Activated CD4-positive, alpha-beta T cell treated with anti-CD3 and anti-CD28 coated beads, Interleukin-2, amount 10 ng/mL, durations not matched to agents 24 days and 14 days (primary cell): ENCODE data around the gene MACROH2A1. TPM values are rescaled to one million over a fixed set of nuclear protein-coding genes. Genes with fewer than 3 reads are reported as not detected.
A peak's percentile ranks its signal among the peaks of the same experiment; 100 is the strongest.

Experiments
- DNase-seq: peaks from one replicate; pipeline ENCODE4 v3.0.0; 2022
- H3K27ac Mint-ChIP-seq: one replicate; pipeline ENCODE4 v1.8.0; 2022; ENCODE audit warnings: mild to moderate bottlenecking, mixed read lengths
- H3K27me3 Mint-ChIP-seq: one replicate; pipeline ENCODE4 v1.8.0; 2022; ENCODE audit warnings: mixed read lengths
- H3K36me3 Mint-ChIP-seq: one replicate; pipeline ENCODE4 v1.8.0; 2022; ENCODE audit warnings: low read depth, mild to moderate bottlenecking, mixed read lengths
- H3K4me1 Mint-ChIP-seq: one replicate; pipeline ENCODE4 v1.8.0; 2021; ENCODE audit warnings: mixed read lengths
- H3K4me3 Mint-ChIP-seq: one replicate; pipeline ENCODE4 v1.8.0; 2022; ENCODE audit warnings: mild to moderate bottlenecking, moderate library complexity, mixed read lengths
- H3K9me3 Mint-ChIP-seq: one replicate; pipeline ENCODE4 v1.8.0; 2021; ENCODE audit warnings: mixed read lengths
- intact Hi-C: fragments of 100-400 bp; cut with micrococcal nuclease; formaldehyde crosslinking; loops from one replicate; pipeline ENCODE4 v1.15.1; 2023
- total RNA-seq: library from RNA; stranded (reverse); gene quantifications from 2 replicates; pipeline ENCODE4 v1.2.3, GENCODE V29; 2022

Gene MACROH2A1
- total RNA-seq, 1 donor from 2014 or later: 282 TPM

DNA sequence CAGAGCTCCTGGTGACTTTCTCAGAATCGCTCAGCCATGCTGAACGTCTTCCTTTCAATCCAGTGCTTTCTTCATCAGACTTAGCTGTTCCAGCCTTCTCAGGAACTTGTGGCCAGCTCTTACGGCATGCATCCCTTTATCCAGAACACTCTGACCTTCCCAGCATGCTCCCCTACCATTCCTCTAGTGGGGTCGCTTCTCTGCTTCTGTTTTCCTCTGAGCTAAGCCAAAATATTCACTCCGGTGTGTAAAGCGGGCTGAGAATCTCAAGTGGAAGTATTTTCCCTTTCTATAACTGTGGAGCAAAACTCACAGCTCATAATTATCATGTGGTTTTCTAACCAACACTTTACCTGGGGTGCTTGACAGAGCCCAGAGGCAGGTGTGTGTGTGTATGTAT is 41.9 kb upstream of the MACROH2A1 start:
- Mint-ChIP-seq H3K27me3 (peaks cover 14% of the 10 kb centered on the region), H3K27ac (no peak overlapping the region), H3K4me3 (no peak overlapping the region), H3K4me1 (no peaks in the 10 kb centered on the region), H3K36me3 (no peaks in the 10 kb centered on the region), H3K9me3 (no peaks in the 10 kb centered on the region)
- no peak for DNase-seq
- intact Hi-C loops: no loop called here

DNA sequence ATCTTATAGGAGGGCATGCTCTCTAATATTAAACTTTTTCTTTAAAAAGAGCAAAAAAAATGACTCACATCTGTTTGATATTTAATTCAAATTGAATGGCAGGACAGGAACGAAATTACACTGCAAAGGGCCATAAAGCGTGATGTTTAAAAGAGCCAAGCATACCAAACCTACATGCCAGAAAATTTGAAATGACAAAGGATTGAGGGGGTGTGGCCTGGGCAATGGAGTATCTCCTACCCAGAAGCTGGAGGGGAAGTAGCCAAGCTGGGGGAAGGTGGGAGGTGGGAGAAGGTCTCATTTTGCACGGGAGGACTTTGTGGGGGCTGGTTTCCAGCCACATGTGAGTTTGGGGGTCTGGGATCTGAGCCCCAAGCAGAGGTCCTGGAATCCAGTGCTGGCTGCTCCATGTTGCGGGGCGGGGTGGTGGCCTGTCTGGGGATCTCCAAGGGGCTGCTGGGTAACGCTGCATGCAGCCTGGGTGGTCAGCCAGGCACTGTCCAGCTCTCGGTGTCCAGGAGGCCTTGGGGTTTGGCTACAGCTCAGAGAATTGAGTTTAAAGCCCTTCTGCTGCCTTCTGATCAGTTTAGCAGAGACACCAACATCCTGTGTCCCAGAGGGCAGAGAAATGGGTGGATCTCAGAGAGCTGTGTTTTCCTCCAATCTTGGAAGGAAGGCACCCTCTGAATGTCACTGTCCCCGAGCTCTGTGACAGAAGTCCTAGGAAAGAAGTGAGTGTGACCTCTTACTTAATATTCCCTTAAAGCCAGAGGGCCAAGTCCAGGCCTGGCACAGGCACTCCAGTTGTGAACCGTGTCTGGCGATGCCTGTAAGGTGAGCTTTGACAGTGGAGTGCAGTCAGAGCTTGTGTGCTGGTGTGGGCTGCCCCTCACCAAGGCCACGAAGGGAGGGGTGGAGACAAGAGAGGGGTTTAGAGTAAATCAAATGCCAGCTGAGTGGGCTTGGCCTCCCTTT is 40.5 kb upstream of the MACROH2A1 start:
- intact Hi-C loops: no loop called here
- peaks cover 16% of the 10 kb centered on the region for H3K27me3 Mint-ChIP-seq
- H3K4me3 Mint-ChIP-seq: no peak overlapping the region
- H3K36me3 Mint-ChIP-seq: no peaks in the 10 kb centered on the region
- H3K9me3 Mint-ChIP-seq: no peaks in the 10 kb centered on the region
- H3K27ac Mint-ChIP-seq: no peak overlapping the region
- H3K4me1 Mint-ChIP-seq: no peaks in the 10 kb centered on the region
- no peak for DNase-seq

DNA sequence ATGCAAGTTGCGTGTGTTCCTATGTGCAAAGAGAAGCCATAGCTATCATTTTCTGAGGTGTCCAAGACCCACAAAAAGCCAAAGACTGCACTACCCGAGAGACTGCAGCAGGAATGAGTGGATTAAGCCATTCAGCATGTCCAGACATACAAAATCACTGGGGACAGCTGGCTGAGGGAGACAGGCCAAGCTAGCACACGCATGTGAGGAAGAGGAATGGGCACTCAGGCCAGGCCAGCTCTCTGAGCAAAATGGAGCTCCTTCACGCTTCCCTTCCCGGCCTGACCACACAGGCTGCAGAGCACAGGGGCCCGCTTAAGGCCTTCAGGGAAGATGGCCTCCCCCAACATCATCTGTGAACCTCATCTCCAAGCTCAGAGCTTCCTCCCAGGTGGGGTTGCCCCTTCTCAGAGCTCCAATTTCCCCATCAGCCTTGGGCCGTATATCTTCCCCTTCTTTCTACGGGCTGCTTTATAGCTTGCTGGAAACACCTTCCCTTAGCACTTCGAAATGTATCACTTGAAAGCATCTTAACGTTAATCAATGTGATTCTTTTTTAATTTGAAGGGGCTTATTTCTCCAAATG is 39.7 kb upstream of the MACROH2A1 start:
- no peaks in the 10 kb centered on the region for H3K4me1 Mint-ChIP-seq
- peaks cover 17% of the 10 kb centered on the region for H3K27me3 Mint-ChIP-seq
- no peak for DNase-seq
- H3K27ac Mint-ChIP-seq: no peak overlapping the region
- no peaks in the 10 kb centered on the region for H3K9me3 Mint-ChIP-seq
- intact Hi-C loops: no loop called here
- no peak overlapping the region for H3K4me3 Mint-ChIP-seq
- H3K36me3 Mint-ChIP-seq: no peaks in the 10 kb centered on the region

DNA sequence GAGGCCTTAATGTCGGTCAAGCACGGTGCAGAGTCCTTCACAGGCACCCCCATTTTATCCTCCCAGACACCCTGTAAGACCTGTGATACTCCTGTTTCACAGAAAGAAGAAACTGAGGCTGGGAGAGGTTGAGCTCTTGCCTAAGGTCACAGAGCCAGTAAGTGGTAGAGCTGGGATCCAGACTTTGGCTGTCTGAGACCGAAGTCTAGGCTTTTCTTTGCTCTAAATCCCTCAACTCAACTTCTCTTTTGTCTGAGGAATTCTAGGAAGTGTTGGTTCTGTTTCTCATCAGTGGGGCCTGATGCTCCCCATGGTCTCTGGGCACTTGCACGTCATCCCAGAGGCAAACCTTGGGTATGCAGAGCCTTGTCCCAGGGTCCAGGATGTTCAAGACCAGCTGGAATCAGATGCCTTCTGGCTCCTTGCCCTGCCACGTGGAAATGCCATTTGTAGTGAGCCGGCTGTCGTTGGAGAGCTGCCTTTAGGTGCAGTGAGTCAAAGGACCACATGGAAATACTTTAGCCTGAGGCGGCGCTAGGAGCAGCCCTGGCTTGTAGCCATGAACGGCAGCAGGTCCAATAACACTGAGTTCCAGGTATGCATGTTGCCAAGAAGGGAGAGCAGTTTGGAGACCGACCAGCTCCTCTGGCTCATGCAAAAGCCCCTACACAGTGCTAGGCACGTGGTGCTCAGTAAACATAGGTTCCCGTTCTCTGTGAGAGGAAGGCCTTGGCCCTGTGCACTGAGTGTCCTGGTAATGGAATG is 38.9 kb upstream of the MACROH2A1 start:
- intact Hi-C loops: no loop called here
- no peak overlapping the region for H3K27ac Mint-ChIP-seq
- no peak for DNase-seq
- no peaks in the 10 kb centered on the region for H3K36me3 Mint-ChIP-seq
- peaks cover 18% of the 10 kb centered on the region for H3K27me3 Mint-ChIP-seq
- no peak overlapping the region for H3K4me3 Mint-ChIP-seq
- no peaks in the 10 kb centered on the region for H3K4me1 Mint-ChIP-seq
- H3K9me3 Mint-ChIP-seq: no peaks in the 10 kb centered on the region

DNA sequence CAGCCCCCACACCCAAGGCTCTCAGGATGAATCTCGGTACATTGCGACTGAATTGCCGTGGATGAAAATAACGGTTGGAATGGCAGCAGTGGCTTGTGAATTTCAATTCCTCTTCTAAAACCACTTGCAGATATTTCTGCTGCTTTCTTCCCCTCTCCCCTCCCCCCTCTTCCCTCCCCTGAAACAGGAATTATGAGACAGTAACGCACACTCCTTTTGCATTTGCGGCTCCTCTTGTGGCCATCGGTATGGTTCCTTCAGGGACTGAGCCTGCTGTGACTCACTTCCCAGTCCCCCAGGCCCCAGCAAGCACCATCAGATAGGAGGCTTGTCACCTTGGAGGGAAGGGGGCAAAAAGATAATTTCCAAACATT is 38.4 kb upstream of the MACROH2A1 start:
- H3K36me3 Mint-ChIP-seq: no peaks in the 10 kb centered on the region
- no peak for DNase-seq
- intact Hi-C loops: no loop called here
- no peak overlapping the region for H3K4me3 Mint-ChIP-seq
- no peaks in the 10 kb centered on the region for H3K9me3 Mint-ChIP-seq
- H3K4me1 Mint-ChIP-seq: no peaks in the 10 kb centered on the region
- no peak overlapping the region for H3K27ac Mint-ChIP-seq
- peaks cover 23% of the 10 kb centered on the region for H3K27me3 Mint-ChIP-seq

DNA sequence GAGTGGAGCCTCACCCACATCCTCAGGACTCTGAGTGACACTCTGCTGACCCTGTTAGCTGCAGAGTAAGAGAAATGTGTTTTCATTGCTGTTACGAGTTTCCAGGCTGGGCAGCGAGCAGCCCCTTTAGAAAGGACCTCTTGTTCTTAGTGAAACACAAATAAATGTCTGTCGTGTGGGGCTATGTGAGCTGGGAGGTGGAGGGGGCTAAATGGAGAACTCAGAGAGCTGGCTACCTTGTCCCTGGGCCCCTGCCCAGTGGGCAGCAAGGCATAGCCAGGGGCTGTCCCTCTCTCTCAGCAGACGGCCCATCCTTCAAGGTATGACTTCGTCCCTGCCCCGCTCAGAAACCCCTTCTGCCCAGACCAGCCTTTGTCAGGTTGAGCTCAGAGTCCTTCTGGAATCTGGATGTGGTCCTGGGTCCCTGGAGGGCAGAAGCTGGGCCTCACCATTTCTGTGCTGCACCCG is 38.0 kb upstream of the MACROH2A1 start:
- DNase-seq: no peak
- Mint-ChIP-seq H3K4me3 (no peak overlapping the region), H3K36me3 (no peaks in the 10 kb centered on the region), H3K4me1 (no peaks in the 10 kb centered on the region), H3K27ac (no peak overlapping the region), H3K9me3 (no peaks in the 10 kb centered on the region), H3K27me3 (peaks cover 23% of the 10 kb centered on the region)
- intact Hi-C loops: no loop called here

DNA sequence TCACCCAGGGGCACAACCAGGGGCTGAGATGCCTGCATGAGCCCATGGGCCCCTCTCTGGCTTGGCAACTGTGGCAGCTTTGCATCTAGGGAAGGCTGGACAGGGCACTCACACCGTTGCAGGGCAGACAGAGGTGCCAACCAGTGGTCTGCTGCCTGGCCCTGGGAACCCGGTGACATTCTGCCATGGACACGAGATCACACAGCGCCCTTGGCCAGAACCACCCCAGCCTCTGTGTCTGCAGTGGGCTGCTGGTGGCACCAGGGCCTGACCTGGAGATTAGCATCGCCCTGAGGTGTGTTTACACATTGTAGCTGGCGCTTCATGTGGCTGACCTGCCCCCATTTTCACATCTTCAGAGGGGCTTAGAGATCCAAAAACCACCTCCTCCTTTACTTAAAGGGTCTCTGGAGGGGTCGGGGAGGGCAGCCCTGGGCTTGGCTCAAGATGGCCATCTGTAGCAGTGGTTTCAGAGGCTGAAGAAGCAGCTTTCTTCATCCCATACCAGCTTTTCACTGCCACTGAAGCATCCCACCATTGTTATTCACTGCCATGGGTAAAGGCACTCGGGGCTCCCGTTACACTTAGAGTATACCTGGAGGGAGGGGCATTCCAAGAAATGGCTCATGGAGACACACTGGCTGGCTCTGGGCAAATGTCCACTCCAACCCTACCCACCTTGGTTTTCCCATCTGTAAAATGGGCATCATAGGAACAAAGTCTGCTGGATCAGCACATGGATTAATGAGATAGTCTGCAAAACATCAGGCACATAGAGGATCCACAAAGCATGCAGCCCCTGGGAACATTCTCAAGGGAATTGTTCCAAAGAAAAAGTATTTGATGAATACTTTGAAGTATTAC is 36.7 kb upstream of the MACROH2A1 start:
- Mint-ChIP-seq H3K4me3 (no peak overlapping the region), H3K27me3 (peaks cover 20% of the 10 kb centered on the region), H3K27ac (no peak overlapping the region), H3K4me1 (no peaks in the 10 kb centered on the region), H3K9me3 (no peaks in the 10 kb centered on the region), H3K36me3 (no peaks in the 10 kb centered on the region)
- intact Hi-C loops: no loop called here
- DNase-seq: peak; percentile 40

DNA sequence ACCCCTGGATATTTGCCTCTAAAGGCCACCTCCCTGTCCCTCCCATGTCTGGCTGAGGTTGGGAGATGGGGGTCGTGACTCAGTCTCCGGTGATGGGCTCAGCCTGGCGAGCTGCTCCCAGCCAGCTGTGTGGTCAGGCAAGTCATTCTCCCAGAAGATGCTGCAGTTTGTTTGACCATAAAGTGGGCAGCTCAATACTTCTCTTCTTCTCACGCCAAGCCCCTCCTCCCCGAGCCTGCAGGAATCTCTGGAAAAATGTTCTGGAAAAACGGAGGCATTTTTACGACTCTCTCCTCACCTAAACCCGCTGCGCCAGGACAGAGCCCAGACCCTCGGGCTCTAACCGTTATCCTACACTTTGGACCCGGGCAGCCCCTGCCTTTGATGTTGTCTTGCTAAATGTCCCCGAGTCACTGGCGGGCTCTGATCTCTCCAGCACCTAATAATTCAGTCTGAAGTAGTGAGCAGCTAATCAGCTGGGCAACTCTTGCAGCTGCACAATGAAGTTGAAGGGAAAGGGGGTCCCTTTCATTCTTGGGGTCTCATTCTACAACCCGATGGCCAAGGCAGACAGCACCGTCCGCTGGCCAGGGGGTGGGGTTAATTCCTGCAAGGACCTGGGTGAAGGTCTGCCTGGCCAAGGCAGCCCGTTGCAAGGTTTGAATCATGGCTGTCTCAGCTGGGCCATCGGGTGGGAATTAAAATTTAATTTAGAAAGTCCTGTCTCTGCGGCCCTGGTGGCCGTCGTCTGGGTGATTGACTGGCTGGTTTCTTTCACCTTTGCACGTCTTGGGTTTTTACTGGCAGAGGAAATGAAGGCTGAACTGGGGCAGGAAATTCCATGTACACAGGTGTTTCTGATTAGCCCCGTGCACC is 35.8 kb upstream of the MACROH2A1 start:
- Mint-ChIP-seq H3K4me3 (no peak overlapping the region), H3K36me3 (no peaks in the 10 kb centered on the region), H3K4me1 (no peaks in the 10 kb centered on the region), H3K27ac (no peak overlapping the region), H3K27me3 (peaks cover 20% of the 10 kb centered on the region), H3K9me3 (no peaks in the 10 kb centered on the region)
- intact Hi-C loops: no loop called here
- DNase-seq: peak; percentile 42

DNA sequence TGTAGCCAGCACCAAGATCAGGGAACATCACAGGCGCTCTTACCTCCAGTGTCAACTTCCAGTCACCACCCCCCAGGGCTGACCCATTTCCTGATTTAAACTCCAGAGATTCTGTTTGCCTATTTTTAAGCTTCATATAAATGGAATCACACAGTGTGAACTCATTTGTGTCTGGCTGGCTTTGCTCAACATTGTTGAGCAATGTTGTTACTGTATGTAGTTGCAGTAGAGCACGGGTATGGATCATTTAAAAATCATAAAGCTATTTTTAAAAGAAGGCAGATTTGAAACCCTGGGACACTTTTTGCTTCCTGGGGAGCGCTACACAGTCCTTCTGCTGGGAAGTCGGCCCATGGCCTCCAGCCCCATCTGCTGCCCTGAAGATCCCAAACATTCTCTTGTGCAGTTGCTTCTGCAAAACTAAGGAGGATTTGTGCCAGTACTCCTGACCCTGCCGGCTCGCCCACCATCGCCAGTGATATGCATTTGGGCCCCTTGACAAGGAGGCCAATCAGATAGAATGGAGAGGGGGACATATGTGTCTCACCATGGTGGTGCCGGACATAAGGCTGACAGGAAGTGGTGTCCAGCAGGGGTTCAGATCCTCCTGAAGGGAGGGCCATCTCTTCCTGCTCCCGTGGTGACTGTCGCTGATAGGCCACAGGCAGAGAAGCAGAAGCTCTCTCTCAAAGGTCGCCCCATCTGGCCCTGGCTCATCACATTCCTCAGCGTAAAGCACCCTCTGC is 34.8 kb upstream of the MACROH2A1 start:
- Mint-ChIP-seq H3K27ac (no peak overlapping the region), H3K9me3 (no peaks in the 10 kb centered on the region), H3K4me1 (no peaks in the 10 kb centered on the region), H3K36me3 (no peaks in the 10 kb centered on the region), H3K4me3 (no peak overlapping the region), H3K27me3 (peaks cover 20% of the 10 kb centered on the region)
- intact Hi-C loops: no loop called here
- peak; percentile 43 for DNase-seq

DNA sequence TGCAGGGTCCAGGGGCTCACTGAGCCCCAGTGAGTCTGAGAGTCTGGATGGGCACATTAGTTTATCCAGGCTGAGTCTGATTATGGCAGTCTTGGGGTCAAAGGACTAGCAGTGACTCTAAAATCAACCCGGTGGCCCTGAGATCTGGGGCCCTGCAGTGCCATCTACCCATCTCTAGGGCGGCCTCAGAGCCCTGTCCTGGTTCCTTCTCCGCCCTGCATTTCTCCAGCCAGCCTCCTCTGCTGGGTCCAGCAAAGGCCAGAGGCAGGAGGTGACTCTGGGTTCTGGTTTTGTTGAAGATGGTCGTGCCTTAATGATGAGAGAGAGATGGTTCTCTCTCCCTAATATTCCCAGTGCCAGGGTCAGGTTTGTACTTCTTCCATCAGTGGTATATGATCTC is 33.1 kb upstream of the MACROH2A1 start:
- Mint-ChIP-seq H3K4me3 (no peak overlapping the region), H3K9me3 (peaks cover 3% of the 10 kb centered on the region), H3K27me3 (peaks cover 16% of the 10 kb centered on the region), H3K36me3 (no peaks in the 10 kb centered on the region), H3K4me1 (no peaks in the 10 kb centered on the region), H3K27ac (no peak overlapping the region)
- intact Hi-C loops: no loop called here
- peak; percentile 40 for DNase-seq

DNA sequence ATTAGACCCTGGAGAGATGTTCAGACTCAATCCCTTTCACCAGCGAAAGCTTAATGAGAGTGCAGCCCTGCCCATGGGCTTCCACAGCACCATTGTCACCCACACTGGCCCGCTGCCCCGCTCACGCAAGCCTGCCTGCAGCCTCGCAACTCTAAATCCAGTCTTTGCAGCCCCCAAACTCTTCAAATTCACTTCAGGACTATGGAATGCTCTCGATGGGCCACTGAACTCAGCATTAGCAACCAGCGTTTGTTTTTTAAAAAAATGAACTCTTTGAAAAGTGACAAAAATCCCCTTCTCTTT is 31.1 kb upstream of the MACROH2A1 start:
- intact Hi-C loops: no loop called here
- Mint-ChIP-seq H3K36me3 (no peaks in the 10 kb centered on the region), H3K4me3 (no peak overlapping the region), H3K4me1 (peaks cover 15% of the 10 kb centered on the region), H3K27ac (no peak overlapping the region), H3K27me3 (peaks cover 11% of the 10 kb centered on the region), H3K9me3 (peaks cover 3% of the 10 kb centered on the region)
- no peak for DNase-seq
